DMS79 (cell line): Measurements from ENCODE around the gene SAE1.

ENCODE experiments used
- DNase-seq: peaks from one replicate; lab custom pipeline; 2025; lab: John Stamatoyannopoulos, UW

SAE1 gene

GRCh38 chr19:47221080-47221841 lies 90.6 kb downstream of the SAE1 start:
- no peak for DNase-seq

GRCh38 chr19:47221890-47222289 lies 91.3 kb downstream of the SAE1 start:
- no peak for DNase-seq

- DNase-seq = peak; percentile 59
These were observed 95.3 kb downstream of the SAE1 start for GRCh38 chr19:47225746-47226425.

GRCh38 chr19:47226426-47227351 lies 96.1 kb downstream of the SAE1 start:
- peak; percentile 45 for DNase-seq

GRCh38 chr19:47227352-47228167 lies 96.9 kb downstream of the SAE1 start:
- DNase-seq = peak; percentile 50

- DNase-seq = no peak
These were observed 97.7 kb downstream of the SAE1 start for GRCh38 chr19:47228168-47228936.

- no peak for DNase-seq
These were observed 98.5 kb downstream of the SAE1 start for GRCh38 chr19:47228937-47229675.

- DNase-seq = no peak
These were observed 99.0 kb downstream of the SAE1 start for GRCh38 chr19:47229676-47230053.

- no peak for DNase-seq
These were observed 99.7 kb downstream of the SAE1 start for GRCh38 chr19:47230054-47230920.

DNA sequence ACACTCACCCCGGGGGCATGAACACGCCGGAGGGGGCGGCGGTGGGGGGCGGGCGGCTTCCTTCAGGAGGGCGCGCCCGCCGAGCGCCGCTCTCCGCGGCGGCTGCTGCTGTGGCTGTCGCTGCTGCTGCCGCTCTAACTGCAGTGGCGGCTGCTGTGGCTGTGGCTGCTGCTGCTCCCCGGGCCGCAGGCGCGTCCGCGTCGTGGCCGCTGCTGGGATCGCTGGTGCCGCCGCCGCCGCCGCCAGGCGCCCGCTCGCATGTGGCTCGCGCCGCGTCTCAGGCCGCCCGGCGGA lies 100.2 kb downstream of the SAE1 start, which contains the start of gene BBC3:
Gene BBC3 (minus strand): TSS at position 279 of the 294 bp plus-strand sequence. CDS start 2,768 bp downstream, outside the sequence.
- no peak for DNase-seq

- no peak for DNase-seq
These were observed 100.8 kb downstream of the SAE1 start for GRCh38 chr19:47231215-47232054.

GRCh38 chr19:47232422-47233211 lies 102.0 kb downstream of the SAE1 start:
- DNase-seq = no peak

DNA sequence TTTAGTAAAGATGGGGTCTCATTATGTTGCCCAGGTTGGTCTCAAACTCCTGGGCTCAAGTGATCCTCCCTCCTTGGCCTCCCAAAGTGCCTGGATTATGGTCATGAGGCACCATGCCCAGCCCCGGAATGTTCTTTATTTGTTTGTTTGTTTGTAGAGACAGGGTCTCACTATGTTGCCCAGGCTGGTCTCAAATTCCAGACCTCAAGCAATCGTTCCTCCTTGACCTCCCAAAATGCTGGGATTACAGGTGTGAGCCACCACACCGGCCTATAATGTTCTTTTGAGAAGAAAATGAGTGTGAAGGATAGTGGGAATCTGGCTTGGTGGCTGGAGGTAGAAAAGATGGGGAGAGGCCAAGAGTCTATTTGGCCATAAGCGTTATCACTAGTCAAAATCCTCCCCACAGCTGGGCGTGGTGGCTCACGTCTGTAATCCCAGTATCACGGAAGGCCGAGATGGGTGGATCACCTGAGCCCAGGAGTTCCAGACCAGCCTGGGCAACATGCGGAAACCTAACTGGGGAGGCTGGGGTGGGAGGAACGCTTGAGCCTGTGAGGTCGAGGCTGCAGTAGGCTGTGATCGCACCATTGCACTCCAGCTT lies 105.5 kb downstream of the SAE1 start:
- DNase-seq = no peak

DNA sequence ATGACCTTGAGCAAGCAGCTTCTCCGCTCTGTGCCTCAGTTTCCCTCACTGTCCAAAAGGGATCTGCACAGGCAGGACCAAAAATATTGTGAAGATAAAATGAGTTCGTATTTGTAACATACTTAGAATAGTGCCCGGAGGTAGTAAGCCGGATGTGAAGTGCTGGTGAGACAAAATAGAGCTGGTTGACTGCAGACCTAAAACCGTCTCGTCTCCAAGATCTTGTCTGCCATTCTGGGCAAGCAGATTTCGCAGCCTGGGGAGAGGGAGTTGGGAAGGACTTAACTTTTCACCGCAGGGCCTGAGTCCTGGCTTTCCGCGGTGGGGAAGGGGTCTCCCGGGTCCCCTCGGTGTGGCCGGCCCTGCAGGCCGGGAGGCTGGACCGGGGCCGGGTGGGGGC lies 108.5 kb downstream of the SAE1 start:
- DNase-seq = no peak

GRCh38 chr19:47239610-47240296 lies 109.1 kb downstream of the SAE1 start:
- peak; percentile 39 for DNase-seq

DNA sequence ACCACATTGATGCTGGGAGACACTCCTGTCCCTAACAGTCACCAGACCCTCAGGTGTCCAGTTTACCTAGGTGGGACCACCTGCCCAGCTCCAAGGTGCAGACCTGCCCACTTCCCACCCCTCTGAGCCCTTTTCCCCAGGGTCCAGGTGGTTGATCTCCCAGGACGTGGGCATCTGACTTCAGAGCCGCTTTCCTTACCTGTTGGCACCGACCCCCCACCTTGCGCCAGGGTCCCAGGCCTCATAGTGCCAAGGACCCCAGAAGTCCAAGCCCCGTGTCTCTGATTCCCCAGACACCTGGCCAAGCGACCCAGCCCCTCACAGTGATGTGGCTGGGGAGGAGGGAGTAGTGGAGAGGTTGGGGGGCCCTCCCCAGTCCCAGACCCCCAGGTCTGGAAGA lies 109.9 kb downstream of the SAE1 start:
- no peak for DNase-seq
